Peyer's patch (tissue), 4 donors: ENCODE measurements around the gene METTL18. TPM values are rescaled to one million over a fixed set of nuclear protein-coding genes. Genes with fewer than 3 reads are reported as not detected.

Experiments used
- DNase-seq, 3 donors: peaks; one replicate each; pipeline ENCODE4 v3.0.0-alpha.2; 2017 to 2019
- H3K27ac ChIP-seq, 4 donors: fragments of 200-600 bp; sonication (generic); one replicate each; pipeline ENCODE4 v1.5.1; 2016 to 2019
- H3K27me3 ChIP-seq, 2 donors: fragments of 200-600 bp; sonication (generic); one replicate each; pipeline ENCODE4 v1.5.1; 2019
- H3K36me3 ChIP-seq, 3 donors: fragments of 200-600 bp; sonication (generic); one replicate each; pipeline ENCODE4 v1.5.1; 2016 to 2019
- H3K4me1 ChIP-seq, 4 donors: fragments of 200-600 bp; sonication (generic); one replicate each; pipeline ENCODE4 v1.5.1; 2016 to 2019
- H3K4me3 ChIP-seq, 4 donors: fragments of 200-600 bp; sonication (generic); 1 replicate in 3 of 4; 2 replicates in 1 of 4; pipeline ENCODE4 v1.5.1; 2016 to 2019; ENCODE audit warnings: mild to moderate bottlenecking in 1 of 4
- H3K9me3 ChIP-seq, 4 donors: fragments of 200-600 bp; sonication (generic); one replicate each; pipeline ENCODE4 v1.5.1; 2016 to 2019; ENCODE audit warnings: mild to moderate bottlenecking in 1 of 4
- CTCF ChIP-seq, 6 experiments: fragments of 450-650 bp in 4 of 6; fragments of 200-600 bp in 2 of 6; sonication (generic) in 1 of 6; IDR thresholded peaks; one replicate each; pipeline ENCODE4 v1.5.1; 2017 to 2019; ENCODE audit warnings: antibody characterized with exemption in 6 of 6, mild to moderate bottlenecking in 3 of 6, moderate library complexity in 1 of 6
- POLR2A ChIP-seq, 2 donors: fragments of 450-650 bp; IDR thresholded peaks; one replicate each; pipeline ENCODE4 v1.5.1; 2017; ENCODE audit warnings: antibody characterized with exemption in 2 of 2, mild to moderate bottlenecking in 2 of 2, moderate library complexity in 2 of 2
- total RNA-seq, 4 donors: library from RNA; depleted of rRNA; stranded (reverse); fragments of >200 nt; gene quantifications; one replicate each; pipeline ENCODE4 v1.1.0, GENCODE V29; 2016

METTL18 gene
- 1 to 10 TPM; 1.5 to 8.9 (median 5.0) TPM for total RNA-seq

GRCh38 chr1:169794530-169795416 is at the start of gene METTL18:
Gene METTL18, minus strand, starts transcription at chr1:169794907. Its CDS starts 1,212 bp downstream, at chr1:169793695.
- peak; percentile 89 to 95 (median 90) for DNase-seq
- peaks cover 0 to 18% (median 0%) of the 10 kb centered on the region in 4 donors for H3K4me1 ChIP-seq
- H3K4me3 ChIP-seq: peak within 1 kb of the TSS; percentile 62 to 97 (median 68)
- peak within 1 kb of the TSS; percentile 81 to 93 (median 83) for H3K27ac ChIP-seq
- no peaks in the 10 kb centered on the region for H3K36me3 ChIP-seq
- no peaks in the 10 kb centered on the region for H3K9me3 ChIP-seq
- TF ChIP-seq CTCF (IDR thresholded peaks at IDR 0.05) (peak in 3 of 6 experiments; percentile 11 to 25 (median 19)), POLR2A (IDR thresholded peaks at IDR 0.05) (peak in 1 of 2 donors; percentile 35)
- no peaks in the 10 kb centered on the region for H3K27me3 ChIP-seq

GRCh38 chr1:169838942-169839341 is 44.2 kb upstream of the METTL18 start:
- H3K27me3 ChIP-seq: no peaks in the 10 kb centered on the region
- TF ChIP-seq CTCF (IDR thresholded peaks at IDR 0.05): no peak
- TF ChIP-seq POLR2A (IDR thresholded peaks at IDR 0.05): no peak
- H3K4me1 ChIP-seq: no peaks in the 10 kb centered on the region
- H3K4me3 ChIP-seq: no peak overlapping the region
- no peak overlapping the region for H3K27ac ChIP-seq
- no peak for DNase-seq
- H3K36me3 ChIP-seq: peaks cover 0 to 13% (median 0%) of the 10 kb centered on the region in 3 donors
- no peaks in the 10 kb centered on the region for H3K9me3 ChIP-seq

GRCh38 chr1:169836198-169836597 is 41.5 kb upstream of the METTL18 start:
- Histone ChIP-seq H3K36me3 (peaks cover 0 to 11% (median 0%) of the 10 kb centered on the region in 3 donors), H3K27ac (no peak overlapping the region), H3K9me3 (no peaks in the 10 kb centered on the region), H3K4me1 (no peaks in the 10 kb centered on the region), H3K4me3 (no peak overlapping the region), H3K27me3 (no peaks in the 10 kb centered on the region)
- TF ChIP-seq POLR2A (IDR thresholded peaks at IDR 0.05): no peak
- TF ChIP-seq CTCF (IDR thresholded peaks at IDR 0.05): no peak
- DNase-seq: no peak

GRCh38 chr1:169835647-169836046 is 40.9 kb upstream of the METTL18 start:
- no peak for DNase-seq
- Histone ChIP-seq H3K27ac (no peak overlapping the region), H3K36me3 (peaks cover 0 to 15% (median 0%) of the 10 kb centered on the region in 3 donors), H3K4me3 (no peak overlapping the region), H3K9me3 (no peaks in the 10 kb centered on the region), H3K27me3 (no peaks in the 10 kb centered on the region), H3K4me1 (no peaks in the 10 kb centered on the region)
- TF ChIP-seq POLR2A (IDR thresholded peaks at IDR 0.05): no peak
- no peak for TF ChIP-seq CTCF (IDR thresholded peaks at IDR 0.05)

- Histone ChIP-seq H3K27me3 (no peaks in the 10 kb centered on the region), H3K9me3 (no peaks in the 10 kb centered on the region), H3K27ac (no peak overlapping the region), H3K36me3 (peaks cover 0 to 18% (median 0%) of the 10 kb centered on the region in 3 donors), H3K4me1 (no peaks in the 10 kb centered on the region), H3K4me3 (no peak overlapping the region)
- no peak for DNase-seq
- TF ChIP-seq CTCF (IDR thresholded peaks at IDR 0.05) (no peak), POLR2A (IDR thresholded peaks at IDR 0.05) (no peak)
Measured at GRCh38 chr1:169834869-169835268, 40.2 kb upstream of the METTL18 start.
